HL-60 (cell line): Measurements from ENCODE around the gene TTL.

Source experiments
- CTCF ChIP-seq: IDR thresholded peaks from one replicate; pipeline ENCODE4 v1.5.1; 2011; ENCODE audit warnings: low read length, control low read depth, inconsistent platforms; ENCODE audit not compliant: insufficient read depth
- TF ChIP-seq, protein P1 (sequence below): IDR thresholded peaks from 2 replicates; pipeline ENCODE4 v1.6.1; 2012; ENCODE audit warnings: low read depth; ENCODE audit not compliant: insufficient replicate concordance

GRCh38 chr2:112534826-112535225 is 52.9 kb downstream of the TTL start:
- TF ChIP-seq, protein P1, sequence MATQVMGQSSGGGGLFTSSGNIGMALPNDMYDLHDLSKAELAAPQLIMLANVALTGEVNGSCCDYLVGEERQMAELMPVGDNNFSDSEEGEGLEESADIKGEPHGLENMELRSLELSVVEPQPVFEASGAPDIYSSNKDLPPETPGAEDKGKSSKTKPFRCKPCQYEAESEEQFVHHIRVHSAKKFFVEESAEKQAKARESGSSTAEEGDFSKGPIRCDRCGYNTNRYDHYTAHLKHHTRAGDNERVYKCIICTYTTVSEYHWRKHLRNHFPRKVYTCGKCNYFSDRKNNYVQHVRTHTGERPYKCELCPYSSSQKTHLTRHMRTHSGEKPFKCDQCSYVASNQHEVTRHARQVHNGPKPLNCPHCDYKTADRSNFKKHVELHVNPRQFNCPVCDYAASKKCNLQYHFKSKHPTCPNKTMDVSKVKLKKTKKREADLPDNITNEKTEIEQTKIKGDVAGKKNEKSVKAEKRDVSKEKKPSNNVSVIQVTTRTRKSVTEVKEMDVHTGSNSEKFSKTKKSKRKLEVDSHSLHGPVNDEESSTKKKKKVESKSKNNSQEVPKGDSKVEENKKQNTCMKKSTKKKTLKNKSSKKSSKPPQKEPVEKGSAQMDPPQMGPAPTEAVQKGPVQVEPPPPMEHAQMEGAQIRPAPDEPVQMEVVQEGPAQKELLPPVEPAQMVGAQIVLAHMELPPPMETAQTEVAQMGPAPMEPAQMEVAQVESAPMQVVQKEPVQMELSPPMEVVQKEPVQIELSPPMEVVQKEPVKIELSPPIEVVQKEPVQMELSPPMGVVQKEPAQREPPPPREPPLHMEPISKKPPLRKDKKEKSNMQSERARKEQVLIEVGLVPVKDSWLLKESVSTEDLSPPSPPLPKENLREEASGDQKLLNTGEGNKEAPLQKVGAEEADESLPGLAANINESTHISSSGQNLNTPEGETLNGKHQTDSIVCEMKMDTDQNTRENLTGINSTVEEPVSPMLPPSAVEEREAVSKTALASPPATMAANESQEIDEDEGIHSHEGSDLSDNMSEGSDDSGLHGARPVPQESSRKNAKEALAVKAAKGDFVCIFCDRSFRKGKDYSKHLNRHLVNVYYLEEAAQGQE: no peak
- no peak for TF ChIP-seq CTCF
